ENCODE results near the gene SAG. TPM values are rescaled to one million over a fixed set of nuclear protein-coding genes. Genes with fewer than 3 reads are reported as not detected.

SAG gene
- total and polyA plus RNA-seq, 4 donors, result not detected

DNA sequence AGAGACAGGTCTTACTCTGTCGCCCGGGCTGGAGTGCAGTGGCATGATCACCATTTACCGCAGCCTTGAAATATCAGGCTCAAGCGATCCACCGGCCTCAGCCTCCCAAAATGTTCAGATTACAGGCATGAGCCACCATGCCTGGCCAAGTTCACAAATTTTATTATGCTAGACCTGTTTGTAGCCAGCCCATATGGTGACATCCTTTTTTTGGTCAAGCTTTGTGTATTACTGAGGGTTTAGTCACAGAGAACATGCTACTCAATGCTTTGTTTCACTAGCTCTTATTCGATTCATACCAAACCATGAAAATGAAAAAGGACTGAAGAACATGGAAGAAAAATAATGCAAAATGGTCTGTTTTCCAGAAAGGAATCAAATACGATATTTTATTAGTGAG lies 88.1 kb downstream of the SAG start:
- WGBS, result 97% methylated on average over 7 of the region's 7 CpGs

More for the DNA sequence above, 88.1 kb downstream of the SAG start:
- no peaks in the 10 kb centered on the region for H3K27me3 ChIP-seq (ENCODE audit: control insufficient read depth in 4 of 4, insufficient read depth in 4 of 4, low read length in 3 of 4)
- H3K27ac ChIP-seq (ENCODE audit: low read depth in 1 of 2, low read length in 2 of 2), result no peak overlapping the region
- no peaks in the 10 kb centered on the region for H3K9me3 ChIP-seq (ENCODE audit: control insufficient read depth in 4 of 4, low read length in 3 of 4)
- peaks cover 0 to 13% (median 7%) of the 10 kb centered on the region in 4 donors for H3K36me3 ChIP-seq (ENCODE audit: control insufficient read depth in 4 of 4, insufficient read depth in 3 of 4, low read depth in 1 of 4, low read length in 3 of 4)
- DNase-seq (ENCODE audit: low spot score), result no peak
- no peaks in the 10 kb centered on the region for H3K4me1 ChIP-seq (ENCODE audit: control insufficient read depth in 4 of 4, insufficient read depth in 4 of 4, low read length in 3 of 4)
- TF ChIP-seq GABPA (IDR thresholded peaks at IDR 0.05 in 1 of 2, conservative IDR thresholded peaks at IDR 0.05 in 1 of 2), result no peak
- TF ChIP-seq RXRA (IDR thresholded peaks at IDR 0.05), result no peak
- TF ChIP-seq EGR1 (IDR thresholded peaks at IDR 0.05; ENCODE audit: low read depth in 2 of 2), result no peak
- no peak for TF ChIP-seq HNF4A (conservative IDR thresholded peaks at IDR 0.05)
- TF ChIP-seq, protein P1, sequence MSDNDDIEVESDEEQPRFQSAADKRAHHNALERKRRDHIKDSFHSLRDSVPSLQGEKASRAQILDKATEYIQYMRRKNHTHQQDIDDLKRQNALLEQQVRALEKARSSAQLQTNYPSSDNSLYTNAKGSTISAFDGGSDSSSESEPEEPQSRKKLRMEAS (IDR thresholded peaks at IDR 0.05), result no peak
- no peak for TF ChIP-seq TAF1 (conservative IDR thresholded peaks at IDR 0.05)
- TF ChIP-seq, protein P2, sequence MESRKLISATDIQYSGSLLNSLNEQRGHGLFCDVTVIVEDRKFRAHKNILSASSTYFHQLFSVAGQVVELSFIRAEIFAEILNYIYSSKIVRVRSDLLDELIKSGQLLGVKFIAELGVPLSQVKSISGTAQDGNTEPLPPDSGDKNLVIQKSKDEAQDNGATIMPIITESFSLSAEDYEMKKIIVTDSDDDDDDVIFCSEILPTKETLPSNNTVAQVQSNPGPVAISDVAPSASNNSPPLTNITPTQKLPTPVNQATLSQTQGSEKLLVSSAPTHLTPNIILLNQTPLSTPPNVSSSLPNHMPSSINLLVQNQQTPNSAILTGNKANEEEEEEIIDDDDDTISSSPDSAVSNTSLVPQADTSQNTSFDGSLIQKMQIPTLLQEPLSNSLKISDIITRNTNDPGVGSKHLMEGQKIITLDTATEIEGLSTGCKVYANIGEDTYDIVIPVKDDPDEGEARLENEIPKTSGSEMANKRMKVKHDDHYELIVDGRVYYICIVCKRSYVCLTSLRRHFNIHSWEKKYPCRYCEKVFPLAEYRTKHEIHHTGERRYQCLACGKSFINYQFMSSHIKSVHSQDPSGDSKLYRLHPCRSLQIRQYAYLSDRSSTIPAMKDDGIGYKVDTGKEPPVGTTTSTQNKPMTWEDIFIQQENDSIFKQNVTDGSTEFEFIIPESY (IDR thresholded peaks at IDR 0.05), result no peak
- no peak for TF ChIP-seq YY1 (IDR thresholded peaks at IDR 0.05)
- TF ChIP-seq FOXA1 (IDR thresholded peaks at IDR 0.05), result no peak
- TF ChIP-seq, protein P3, sequence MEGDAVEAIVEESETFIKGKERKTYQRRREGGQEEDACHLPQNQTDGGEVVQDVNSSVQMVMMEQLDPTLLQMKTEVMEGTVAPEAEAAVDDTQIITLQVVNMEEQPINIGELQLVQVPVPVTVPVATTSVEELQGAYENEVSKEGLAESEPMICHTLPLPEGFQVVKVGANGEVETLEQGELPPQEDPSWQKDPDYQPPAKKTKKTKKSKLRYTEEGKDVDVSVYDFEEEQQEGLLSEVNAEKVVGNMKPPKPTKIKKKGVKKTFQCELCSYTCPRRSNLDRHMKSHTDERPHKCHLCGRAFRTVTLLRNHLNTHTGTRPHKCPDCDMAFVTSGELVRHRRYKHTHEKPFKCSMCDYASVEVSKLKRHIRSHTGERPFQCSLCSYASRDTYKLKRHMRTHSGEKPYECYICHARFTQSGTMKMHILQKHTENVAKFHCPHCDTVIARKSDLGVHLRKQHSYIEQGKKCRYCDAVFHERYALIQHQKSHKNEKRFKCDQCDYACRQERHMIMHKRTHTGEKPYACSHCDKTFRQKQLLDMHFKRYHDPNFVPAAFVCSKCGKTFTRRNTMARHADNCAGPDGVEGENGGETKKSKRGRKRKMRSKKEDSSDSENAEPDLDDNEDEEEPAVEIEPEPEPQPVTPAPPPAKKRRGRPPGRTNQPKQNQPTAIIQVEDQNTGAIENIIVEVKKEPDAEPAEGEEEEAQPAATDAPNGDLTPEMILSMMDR (IDR thresholded peaks at IDR 0.05; ENCODE audit: low read depth, low read length, missing input control), result no peak
- no peak for TF ChIP-seq NR2F2 (IDR thresholded peaks at IDR 0.05)
- TF ChIP-seq FOXA2 (IDR thresholded peaks at IDR 0.05), result no peak
- TF ChIP-seq RAD21 (IDR thresholded peaks at IDR 0.05), result no peak
- TF ChIP-seq JUND (IDR thresholded peaks at IDR 0.05), result no peak
- TF ChIP-seq HNF4G (IDR thresholded peaks at IDR 0.05), result no peak
- TF ChIP-seq, protein P4, sequence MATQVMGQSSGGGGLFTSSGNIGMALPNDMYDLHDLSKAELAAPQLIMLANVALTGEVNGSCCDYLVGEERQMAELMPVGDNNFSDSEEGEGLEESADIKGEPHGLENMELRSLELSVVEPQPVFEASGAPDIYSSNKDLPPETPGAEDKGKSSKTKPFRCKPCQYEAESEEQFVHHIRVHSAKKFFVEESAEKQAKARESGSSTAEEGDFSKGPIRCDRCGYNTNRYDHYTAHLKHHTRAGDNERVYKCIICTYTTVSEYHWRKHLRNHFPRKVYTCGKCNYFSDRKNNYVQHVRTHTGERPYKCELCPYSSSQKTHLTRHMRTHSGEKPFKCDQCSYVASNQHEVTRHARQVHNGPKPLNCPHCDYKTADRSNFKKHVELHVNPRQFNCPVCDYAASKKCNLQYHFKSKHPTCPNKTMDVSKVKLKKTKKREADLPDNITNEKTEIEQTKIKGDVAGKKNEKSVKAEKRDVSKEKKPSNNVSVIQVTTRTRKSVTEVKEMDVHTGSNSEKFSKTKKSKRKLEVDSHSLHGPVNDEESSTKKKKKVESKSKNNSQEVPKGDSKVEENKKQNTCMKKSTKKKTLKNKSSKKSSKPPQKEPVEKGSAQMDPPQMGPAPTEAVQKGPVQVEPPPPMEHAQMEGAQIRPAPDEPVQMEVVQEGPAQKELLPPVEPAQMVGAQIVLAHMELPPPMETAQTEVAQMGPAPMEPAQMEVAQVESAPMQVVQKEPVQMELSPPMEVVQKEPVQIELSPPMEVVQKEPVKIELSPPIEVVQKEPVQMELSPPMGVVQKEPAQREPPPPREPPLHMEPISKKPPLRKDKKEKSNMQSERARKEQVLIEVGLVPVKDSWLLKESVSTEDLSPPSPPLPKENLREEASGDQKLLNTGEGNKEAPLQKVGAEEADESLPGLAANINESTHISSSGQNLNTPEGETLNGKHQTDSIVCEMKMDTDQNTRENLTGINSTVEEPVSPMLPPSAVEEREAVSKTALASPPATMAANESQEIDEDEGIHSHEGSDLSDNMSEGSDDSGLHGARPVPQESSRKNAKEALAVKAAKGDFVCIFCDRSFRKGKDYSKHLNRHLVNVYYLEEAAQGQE (IDR thresholded peaks at IDR 0.05), result no peak
- TF ChIP-seq SP1 (IDR thresholded peaks at IDR 0.05), result no peak
- no peak for TF ChIP-seq ATF3 (IDR thresholded peaks at IDR 0.05)
- no peak overlapping the region for H3K4me3 ChIP-seq (ENCODE audit: low read depth in 1 of 3, low read length in 3 of 3)
- no peak overlapping the region for H3K9ac ChIP-seq (ENCODE audit: low read depth in 1 of 2, low read length in 2 of 2)

Small RNA genes within 50 kb of the gene (small RNA-seq; reads per million reads assigned to genes)
- gene RF00019 (not detected), gene SCARNA5 (39.4 reads per million, percentile 97 among the genes with 10 or more reads in this experiment), gene SCARNA6 (11.5 reads per million, percentile 95 among the genes with 10 or more reads in this experiment)

Other genes starting within 250 kb of the SAG start
- gene INPP5D, start 247.5 kb upstream of the SAG start, total RNA-seq, result 10 to 100 TPM in 1 of 2 donors, 1 to 10 TPM in 1; 8.9 to 18.8 TPM
- gene INPP5D, start 247.5 kb upstream of the SAG start, polyA plus RNA-seq, result 1 to 10 TPM; 2.9 to 4.2 TPM
- gene ATG16L1, start 56.1 kb upstream of the SAG start, total RNA-seq, result 10 to 100 TPM; 18.5 to 22.8 TPM
- 10 to 100 TPM in 1 of 2 donors, 1 to 10 TPM in 1; 6.4 to 12.8 TPM for gene ATG16L1, start 56.1 kb upstream of the SAG start, polyA plus RNA-seq
- 10 to 100 TPM in 1 of 2 donors, 1 to 10 TPM in 1; 9.7 to 16.4 TPM for gene DGKD, start 46.7 kb downstream of the SAG start, total RNA-seq
- gene DGKD, start 46.7 kb downstream of the SAG start, polyA plus RNA-seq, result 1 to 10 TPM; 4.8 to 6.8 TPM

Data from liver (tissue), 10 donors.